Islet precursor cell (in vitro differentiated cells): ENCODE data around the gene EMP1.

ENCODE experiments used
- DNase-seq: peaks from one replicate; pipeline ENCODE4 v3.0.0-alpha.2; 2018

The EMP1 gene

GRCh38 chr12:13198241-13198640, 1.7 kb downstream of the EMP1 start:
- no peak for DNase-seq

- no peak for DNase-seq
Measured at GRCh38 chr12:13198876-13199275, 2.4 kb downstream of the EMP1 start.

- no peak for DNase-seq
Measured at GRCh38 chr12:13199592-13199991, 3.1 kb downstream of the EMP1 start.

GRCh38 chr12:13200841-13201240, 4.3 kb downstream of the EMP1 start:
- DNase-seq, result no peak

GRCh38 chr12:13203034-13203922, 6.8 kb downstream of the EMP1 start:
- DNase-seq, result peak; percentile 80

GRCh38 chr12:13204428-13204827, 7.9 kb downstream of the EMP1 start:
- peak; percentile 73 for DNase-seq

GRCh38 chr12:13205809-13206559, 9.5 kb downstream of the EMP1 start:
- peak; percentile 97 for DNase-seq

GRCh38 chr12:13206560-13206897, 10.0 kb downstream of the EMP1 start:
- no peak for DNase-seq

GRCh38 chr12:13208533-13209435, 12.3 kb downstream of the EMP1 start:
- DNase-seq, result peak; percentile 67

- peak; percentile 32 for DNase-seq
Measured at GRCh38 chr12:13209436-13210235, 13.1 kb downstream of the EMP1 start.

- DNase-seq, result peak; percentile 52
Measured at GRCh38 chr12:13210236-13211190, 14.0 kb downstream of the EMP1 start.

GRCh38 chr12:13211191-13211858, 14.8 kb downstream of the EMP1 start:
- DNase-seq, result no peak

- peak; percentile 83 for DNase-seq
Measured at GRCh38 chr12:13211859-13212664, 15.5 kb downstream of the EMP1 start.

- peak; percentile 41 for DNase-seq
Measured at GRCh38 chr12:13215056-13215455, 18.5 kb downstream of the EMP1 start.

GRCh38 chr12:13218641-13219040, 22.1 kb downstream of the EMP1 start:
- peak; percentile 7 for DNase-seq

GRCh38 chr12:13219320-13219719, 22.8 kb downstream of the EMP1 start:
- DNase-seq, result no peak

GRCh38 chr12:13220838-13221237, 24.3 kb downstream of the EMP1 start:
- no peak for DNase-seq

- DNase-seq, result peak; percentile 53
Measured at GRCh38 chr12:13222076-13222475, 25.6 kb downstream of the EMP1 start.

GRCh38 chr12:13223179-13223804, 26.8 kb downstream of the EMP1 start:
- peak; percentile 44 for DNase-seq
